Middle frontal gyrus (tissue), 1 donor: Measurements from ENCODE around the gene IGFBP5.

ENCODE experiments used
- DNase-seq: peaks from one replicate; pipeline ENCODE4 v3.0.0-alpha.2; 2015; ENCODE audit warnings: low spot score; ENCODE audit errors: extremely low spot score

The IGFBP5 gene

DNA sequence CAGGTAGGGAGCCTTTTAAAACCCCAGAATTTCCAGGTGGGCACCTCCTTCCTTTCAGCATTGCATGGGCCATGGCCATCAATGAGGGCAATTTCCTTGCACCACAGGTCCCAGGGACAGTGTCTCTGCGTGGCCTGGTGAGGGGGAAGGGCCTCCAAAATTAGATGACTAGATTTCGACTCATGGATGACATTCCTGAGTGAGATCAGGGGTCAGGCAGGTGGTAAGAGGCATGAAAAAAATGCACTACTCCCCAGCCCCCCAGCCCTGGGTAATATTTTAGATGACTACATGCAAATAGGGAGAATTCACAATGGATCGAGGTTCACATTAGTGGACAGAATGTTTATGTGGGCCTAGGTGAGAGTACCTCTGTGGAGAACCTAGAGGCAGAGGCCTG, 19.0 kb upstream of the IGFBP5 start:
- DNase-seq = no peak

DNA sequence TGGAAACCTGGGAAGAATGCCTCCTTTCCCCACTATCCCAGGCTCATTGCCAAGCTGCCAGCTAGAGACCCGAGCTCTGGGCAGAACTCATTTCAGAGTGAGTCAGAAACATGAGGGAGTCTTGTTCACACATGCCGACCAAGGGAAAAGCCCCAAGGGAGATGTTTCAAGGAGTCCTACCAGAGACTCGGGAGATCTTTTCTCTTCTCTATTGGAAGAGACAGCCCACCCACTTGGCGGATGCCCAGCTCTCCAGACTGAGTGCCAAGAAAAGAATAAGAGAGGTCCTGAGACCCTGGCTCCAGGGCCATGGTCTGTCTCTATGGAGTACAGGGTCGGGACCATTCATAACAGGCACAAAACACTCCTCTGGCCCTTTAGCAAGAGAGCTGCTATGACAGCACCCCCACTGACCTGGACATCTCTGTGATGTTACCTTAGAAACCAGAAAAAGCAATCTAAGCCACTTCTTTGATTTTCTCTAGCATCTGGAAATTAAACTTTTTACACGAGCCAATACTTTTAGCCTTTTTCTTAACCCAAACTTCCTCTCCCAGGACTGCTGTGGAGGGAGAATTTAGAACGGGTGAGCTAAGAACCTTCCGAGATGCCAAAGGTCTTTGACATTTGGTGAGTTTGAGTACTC, 18.5 kb upstream of the IGFBP5 start:
- no peak for DNase-seq

- DNase-seq = no peak
Observed at GRCh38 chr2:216711348-216711747, 16.0 kb upstream of the IGFBP5 start.

DNA sequence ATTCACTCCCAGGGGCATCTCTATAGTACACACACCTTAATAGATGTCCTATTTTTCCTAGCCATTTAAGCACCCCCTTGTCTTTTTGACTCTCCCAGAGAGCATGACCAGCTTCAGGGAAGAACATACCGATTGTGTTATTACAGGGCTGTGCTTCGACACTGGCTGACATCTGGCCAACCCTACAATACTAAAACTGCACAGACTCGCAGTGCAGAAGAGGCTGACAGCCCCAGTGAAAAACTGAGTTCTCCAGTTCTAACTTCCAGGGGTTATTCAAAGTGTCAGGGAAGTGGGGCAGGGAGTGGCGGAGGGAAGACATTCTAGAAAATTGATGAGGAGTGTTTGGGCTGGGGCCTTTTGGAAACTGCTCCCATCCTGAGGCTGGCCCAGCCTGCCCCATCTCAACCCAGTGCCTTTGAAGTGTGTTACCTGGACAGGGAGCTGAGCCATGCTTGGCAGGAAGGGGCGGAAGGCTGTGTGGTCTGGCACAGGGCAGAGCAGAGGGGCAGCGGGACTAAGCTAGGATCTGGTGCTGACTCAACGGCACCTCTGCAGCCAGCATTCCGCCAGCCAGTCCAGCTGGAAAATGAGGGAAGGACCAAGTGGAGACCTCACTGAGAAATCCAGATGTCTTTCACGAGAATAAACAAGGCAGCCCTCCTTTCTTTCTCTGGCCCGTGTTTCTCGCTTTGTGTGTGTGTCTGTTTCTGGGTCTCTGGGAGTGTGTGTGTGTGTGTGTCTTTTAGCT, 15.4 kb upstream of the IGFBP5 start:
- DNase-seq = no peak

DNA sequence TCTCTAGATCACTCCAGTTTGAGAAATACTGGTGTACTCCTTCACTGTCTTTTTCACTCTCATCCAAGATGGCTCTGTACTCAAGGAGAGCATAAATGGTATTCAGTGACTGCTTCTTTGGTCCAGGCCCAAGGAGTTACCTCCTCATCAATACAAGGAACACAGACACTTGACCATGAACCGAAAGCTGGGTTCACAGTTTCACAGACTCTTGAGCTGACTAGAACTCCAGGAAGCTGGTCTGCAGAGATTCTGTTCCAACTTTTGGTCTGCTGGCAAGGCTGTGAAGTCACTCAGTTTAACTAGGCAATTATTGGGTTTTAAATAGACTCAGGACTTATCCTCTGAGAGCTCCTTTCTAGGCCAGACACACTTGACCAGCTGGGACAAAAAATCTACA, 7.4 kb upstream of the IGFBP5 start:
- DNase-seq = no peak

- no peak for DNase-seq
Observed at GRCh38 chr2:216701544-216701943, 6.2 kb upstream of the IGFBP5 start.

- DNase-seq = no peak
Observed at GRCh38 chr2:216700781-216701180, 5.4 kb upstream of the IGFBP5 start.

GRCh38 chr2:216700088-216700567, 4.8 kb upstream of the IGFBP5 start:
- DNase-seq = no peak

DNA sequence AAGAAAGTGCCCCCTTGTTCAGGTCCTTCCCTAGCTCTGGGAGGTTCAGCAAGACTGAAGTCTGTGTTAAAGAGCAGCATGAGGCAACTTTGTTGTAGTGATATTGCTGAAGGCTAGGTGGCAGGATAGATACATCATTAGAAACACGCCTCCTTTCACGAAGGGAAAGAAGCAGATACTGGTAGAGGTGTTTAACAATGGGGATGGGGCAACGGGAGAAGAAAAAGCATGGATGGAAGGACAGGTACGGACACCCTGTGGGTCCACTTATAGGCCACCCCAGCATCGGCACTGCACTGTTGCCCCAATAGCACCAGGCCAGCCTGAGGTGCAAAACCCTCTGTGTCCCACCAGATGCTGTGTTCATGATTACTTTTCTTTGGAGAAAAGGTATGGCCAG, 3.5 kb upstream of the IGFBP5 start:
- DNase-seq = no peak

DNA sequence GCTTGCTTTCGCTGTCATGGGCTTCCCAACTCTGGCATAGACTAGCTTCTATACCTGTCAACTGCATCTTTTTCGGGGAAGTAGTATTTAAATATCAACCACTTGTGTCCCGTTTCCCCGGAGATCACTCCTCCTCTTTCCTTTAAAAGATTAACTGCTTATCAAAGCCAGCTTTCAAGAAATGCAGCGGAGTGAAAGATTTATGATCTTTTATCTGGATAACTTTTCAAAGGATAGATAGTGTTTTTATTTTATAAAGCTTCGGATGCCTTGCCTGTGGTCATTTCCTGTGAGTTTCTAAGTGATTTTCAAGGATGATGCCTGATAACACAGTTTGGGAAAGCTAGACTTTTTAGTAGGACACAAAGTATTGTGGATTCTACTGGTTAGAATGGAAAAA, 2.9 kb upstream of the IGFBP5 start:
- DNase-seq = no peak

GRCh38 chr2:216696751-216697560, 1.6 kb upstream of the IGFBP5 start:
- DNase-seq = no peak

DNA sequence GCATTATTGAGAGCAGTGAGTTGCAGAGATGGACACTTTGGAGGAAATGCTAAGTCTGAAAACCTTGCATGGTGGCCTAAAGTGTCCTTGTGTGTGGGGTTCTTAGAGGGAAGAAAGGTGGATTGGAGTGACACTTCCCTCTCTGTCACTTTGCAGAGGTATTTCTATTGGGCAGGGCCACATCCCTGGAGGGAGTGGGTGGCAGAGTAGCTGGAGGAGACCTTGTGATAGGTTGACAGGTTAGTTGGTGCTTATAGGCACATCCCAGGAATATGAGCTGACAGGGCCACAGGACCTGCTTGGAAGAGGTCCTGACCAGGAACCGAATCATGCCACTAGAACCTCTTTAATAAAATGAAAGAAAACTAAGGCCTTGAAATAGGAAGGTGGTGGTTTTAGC, 972 bp upstream of the IGFBP5 start:
- DNase-seq = no peak

DNA sequence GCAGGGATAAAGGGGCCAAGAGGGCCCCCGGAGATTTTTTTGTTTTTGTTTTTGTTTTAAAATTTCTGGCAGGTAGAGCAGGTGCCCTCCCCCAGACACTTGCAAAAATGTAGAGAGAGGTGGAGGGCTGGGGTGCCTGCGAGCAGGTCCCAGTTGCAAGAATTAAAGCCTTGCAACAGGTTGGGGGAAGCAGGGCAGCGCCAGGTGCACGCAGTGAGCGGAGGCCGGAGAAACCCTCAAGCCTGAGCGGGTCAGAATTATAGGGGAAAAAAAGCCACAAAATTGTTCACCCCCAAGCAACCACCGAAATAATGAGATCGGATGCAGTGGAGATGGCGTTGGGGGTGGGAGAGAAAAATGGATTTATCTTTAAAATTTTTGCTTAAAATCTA, 527 bp downstream of the IGFBP5 start:
- DNase-seq = no peak

DNA sequence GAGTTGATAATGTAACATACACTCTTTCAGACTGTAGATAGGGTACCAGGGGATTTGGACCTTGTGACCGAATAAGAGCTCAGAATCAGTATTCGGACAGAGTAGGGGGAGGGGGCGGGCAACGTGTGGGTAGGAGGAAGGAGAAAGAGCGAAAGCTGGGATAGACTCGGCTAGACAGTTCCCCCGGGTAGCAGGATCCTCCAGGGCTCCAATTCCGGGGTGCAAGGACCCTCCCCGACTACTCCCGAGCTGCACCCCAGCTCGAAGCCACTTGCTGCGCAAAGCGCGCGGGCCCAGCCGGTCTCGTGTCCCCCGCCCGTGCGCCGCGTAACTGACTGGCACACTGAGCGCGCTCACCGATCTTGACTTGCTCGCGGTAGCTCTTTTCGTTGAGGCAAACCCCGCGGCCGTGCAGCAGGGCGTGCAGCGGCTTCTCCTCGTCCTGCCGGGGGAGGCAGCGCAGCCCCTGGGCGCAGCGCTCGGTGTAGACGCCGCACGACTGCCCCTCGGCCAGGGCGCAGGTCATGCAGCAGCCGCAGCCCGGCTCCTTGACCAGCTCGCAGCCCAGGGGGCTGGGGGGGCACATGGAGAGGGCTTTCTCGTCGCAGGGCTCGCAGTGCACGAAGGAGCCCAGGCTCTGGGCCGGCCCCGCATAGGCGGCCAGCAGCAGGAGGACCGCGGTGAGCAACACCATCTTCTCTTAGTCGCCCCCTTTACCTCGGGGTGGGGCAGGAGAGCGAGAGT, 1.1 kb downstream of the IGFBP5 start:
- DNase-seq = no peak

GRCh38 chr2:216693414-216694080, 1.8 kb downstream of the IGFBP5 start:
- DNase-seq = no peak

DNA sequence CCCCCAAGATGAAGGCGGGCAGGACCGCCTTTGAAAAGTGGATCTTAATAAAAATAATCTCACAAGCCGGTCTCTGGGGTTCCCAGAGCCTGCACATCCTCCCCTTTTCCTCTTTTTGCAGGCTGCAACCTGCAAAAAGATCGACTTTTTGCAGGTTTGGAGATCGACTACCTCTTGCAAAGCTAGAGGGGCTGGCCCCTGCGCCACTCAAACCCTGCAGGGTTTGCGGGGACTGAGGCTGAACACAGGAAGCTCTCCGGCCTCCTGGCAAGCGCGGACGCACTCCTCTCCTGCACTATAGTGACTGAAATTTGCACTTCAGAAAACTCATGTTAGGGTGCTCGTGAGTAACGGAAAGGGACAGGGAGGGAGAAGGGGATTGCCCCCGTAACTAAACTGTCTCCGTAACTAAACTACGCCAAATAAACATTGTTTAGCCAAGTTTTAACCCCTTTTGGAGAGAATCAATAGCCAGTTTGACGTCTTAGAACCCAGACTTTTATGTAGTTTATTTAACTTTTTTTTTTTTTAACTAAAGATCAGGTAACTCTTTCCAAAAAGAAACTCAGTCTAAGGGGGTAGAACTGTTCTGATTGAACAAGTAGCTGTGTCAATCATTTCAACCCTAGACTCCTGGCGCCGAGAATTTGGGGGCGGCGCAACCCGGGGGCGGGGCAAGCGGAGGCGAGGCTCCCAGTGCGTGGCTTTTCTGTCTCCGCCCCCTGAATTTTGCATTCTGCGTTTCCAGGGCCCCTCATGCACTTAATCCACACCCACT, 2.5 kb downstream of the IGFBP5 start:
- DNase-seq = no peak

DNA sequence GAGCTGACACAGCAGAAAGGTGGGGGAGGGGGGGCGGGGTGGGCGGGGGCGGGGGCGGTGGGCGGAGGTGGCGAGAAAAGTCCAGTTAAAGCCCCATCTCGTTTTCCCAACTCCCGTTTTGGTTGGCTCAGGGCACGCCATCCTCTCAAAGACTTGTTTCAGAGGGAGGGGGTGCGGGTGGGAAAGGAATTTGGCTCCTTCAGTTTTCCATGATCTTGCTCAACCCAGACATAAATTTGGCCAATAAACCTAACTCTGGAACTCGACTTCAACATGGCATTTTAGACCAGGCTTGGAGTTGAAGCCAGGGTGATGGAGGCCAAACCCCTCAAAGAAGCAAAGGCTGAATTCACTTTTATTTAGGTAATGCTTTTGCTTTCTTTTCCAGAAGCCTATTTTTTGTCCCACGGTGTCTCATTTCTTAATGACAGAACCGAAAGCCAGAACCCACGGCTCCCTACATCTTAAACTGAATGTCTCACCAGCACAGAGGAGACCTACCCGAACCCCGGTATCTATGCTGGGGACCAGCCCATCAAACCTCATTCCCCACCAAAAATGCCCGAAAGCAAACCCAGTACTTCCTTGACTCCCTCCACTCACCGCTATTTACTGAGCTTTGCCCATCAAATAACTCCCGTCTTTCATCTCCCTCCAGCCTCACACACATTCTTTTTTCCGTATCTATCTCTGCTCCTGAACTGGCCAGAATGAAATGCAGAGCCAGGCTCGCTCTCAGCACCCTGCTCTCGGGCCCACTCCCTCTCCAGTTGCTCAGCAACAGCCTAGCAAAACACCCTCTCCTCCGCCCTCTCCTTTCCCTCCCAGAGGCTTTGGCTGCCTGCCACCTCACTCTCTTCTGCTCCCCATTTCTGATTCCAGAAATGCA, 4.3 kb downstream of the IGFBP5 start:
- peak; percentile 50 for DNase-seq

- no peak for DNase-seq
Observed at GRCh38 chr2:216690456-216690852, 4.9 kb downstream of the IGFBP5 start.

GRCh38 chr2:216689397-216689796, 6.0 kb downstream of the IGFBP5 start:
- no peak for DNase-seq
